Diencephalon (tissue), 1 donor: ENCODE data around the gene UBR7. TPM values are rescaled to one million over a fixed set of nuclear protein-coding genes. Genes with fewer than 3 reads are reported as not detected.

Experiments
- total RNA-seq: library from RNA; depleted of rRNA; stranded (reverse); fragments of >200 nt; gene quantifications from one replicate; pipeline ENCODE4 v1.2.3, GENCODE V29; 2014

The UBR7 gene, protein sequence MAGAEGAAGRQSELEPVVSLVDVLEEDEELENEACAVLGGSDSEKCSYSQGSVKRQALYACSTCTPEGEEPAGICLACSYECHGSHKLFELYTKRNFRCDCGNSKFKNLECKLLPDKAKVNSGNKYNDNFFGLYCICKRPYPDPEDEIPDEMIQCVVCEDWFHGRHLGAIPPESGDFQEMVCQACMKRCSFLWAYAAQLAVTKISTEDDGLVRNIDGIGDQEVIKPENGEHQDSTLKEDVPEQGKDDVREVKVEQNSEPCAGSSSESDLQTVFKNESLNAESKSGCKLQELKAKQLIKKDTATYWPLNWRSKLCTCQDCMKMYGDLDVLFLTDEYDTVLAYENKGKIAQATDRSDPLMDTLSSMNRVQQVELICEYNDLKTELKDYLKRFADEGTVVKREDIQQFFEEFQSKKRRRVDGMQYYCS
- 50.7 TPM for total RNA-seq

DNA sequence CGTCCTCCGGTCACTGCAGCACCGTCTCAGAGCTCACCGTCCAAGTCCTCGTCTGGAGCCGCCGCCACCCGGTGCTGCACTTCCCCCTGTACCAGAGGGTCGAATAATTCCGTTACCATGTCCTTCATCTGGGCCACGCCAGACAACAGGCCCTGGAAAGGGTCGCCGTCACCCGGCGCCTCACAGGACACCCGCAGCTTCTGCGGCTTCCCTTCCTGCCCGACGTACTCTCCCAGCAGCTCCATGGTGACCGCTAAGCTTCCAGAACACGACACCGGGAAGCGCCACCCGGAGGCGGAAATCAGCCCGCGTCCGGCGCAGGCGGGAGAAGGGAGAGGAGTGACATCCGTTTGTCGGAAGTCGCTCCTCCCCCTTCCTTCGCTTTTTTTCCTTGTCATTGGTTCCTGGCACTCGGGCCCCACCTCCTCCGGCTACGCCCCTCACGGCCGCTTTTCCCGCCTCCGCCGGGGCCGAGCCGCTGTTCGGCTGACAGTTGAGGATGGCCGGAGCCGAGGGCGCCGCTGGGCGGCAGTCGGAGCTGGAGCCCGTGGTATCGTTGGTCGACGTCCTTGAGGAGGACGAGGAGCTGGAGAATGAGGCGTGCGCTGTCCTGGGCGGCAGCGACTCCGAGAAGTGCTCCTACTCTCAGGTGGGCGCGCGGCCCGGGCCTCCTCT is at the start of gene UBR7, which contains the start of gene GON7:
Gene UBR7 (plus strand): TSS at position 464 of the 675 bp plus-strand sequence. CDS start 36 bp downstream, at position 500.
Gene GON7 (minus strand): TSS at position 273 of the 675 bp plus-strand sequence. CDS start 28 bp downstream, at position 245.

GRCh38 chr14:93184391-93185348 is 22.4 kb upstream of the UBR7 start, which contains the start of the genes LYSET and MOAP1:
Gene LYSET (plus strand): TSS chr14:93185317. CDS start chr14:93185406, 89 bp downstream.
Gene MOAP1 (minus strand): TSS chr14:93184897. CDS start chr14:93184242, 655 bp downstream.

Other genes starting within 250 kb of the UBR7 start
- 33.7 TPM for gene ITPK1, start 91.3 kb upstream of the UBR7 start, total RNA-seq
- 126 TPM for gene MOAP1, start 22.4 kb upstream of the UBR7 start, total RNA-seq
- 17.5 TPM for gene LYSET, start 21.9 kb upstream of the UBR7 start, total RNA-seq
- gene GON7, start 191 bp upstream of the UBR7 start, total RNA-seq = 15.5 TPM
- 64.6 TPM for gene BTBD7, start 125.8 kb downstream of the UBR7 start, total RNA-seq
- gene COX8C, start 139.9 kb downstream of the UBR7 start, total RNA-seq = not detected
- gene UNC79, start 223.7 kb downstream of the UBR7 start, total RNA-seq = 41.3 TPM